BJ (cell line): ENCODE measurements around the gene SF3A1. TPM values are rescaled to one million over a fixed set of nuclear protein-coding genes. Genes with fewer than 3 reads are reported as not detected.

Experiments used
- CTCF ChIA-PET: fragments of 350-600 bp; formaldehyde crosslinking; extraction: SDS; loops from one replicate; lab custom pipeline; 2021; ENCODE audit warnings: antibody characterized with exemption, inconsistent platforms; lab: Yijun Ruan, JAX
- POLR2A ChIA-PET: fragments of 300-600 bp; sonication (Branson Sonifier 250); formaldehyde crosslinking; extraction: SDS; loops from one replicate; lab custom pipeline; 2021; ENCODE audit warnings: antibody characterized with exemption; lab: Charles Lee
- DNase-seq: peaks from one replicate; pipeline ENCODE4 v3.0.0-alpha.2; 2011; ENCODE audit warnings: low read depth
- H3K27me3 ChIP-seq: 2 replicates; pipeline ENCODE4 v1.6.0; 2011; ENCODE audit warnings: low read length; ENCODE audit not compliant: control insufficient read depth, insufficient read depth
- H3K36me3 ChIP-seq: 2 replicates; pipeline ENCODE4 v1.5.1; 2011; ENCODE audit warnings: low read length; ENCODE audit not compliant: control insufficient read depth, insufficient read depth
- H3K4me3 ChIP-seq: 2 replicates; pipeline ENCODE4 v1.5.1; 2011; ENCODE audit warnings: low read depth, mild to moderate bottlenecking, control low read depth, low read length
- CTCF ChIP-seq: IDR thresholded peaks from 2 replicates; pipeline ENCODE4 v1.5.1; 2011; ENCODE audit warnings: low read depth, mild to moderate bottlenecking, control low read depth, inconsistent platforms, low read length, moderate library complexity; ENCODE audit not compliant: insufficient read depth
- polyA plus RNA-seq: library from polyadenylated mRNA; depleted of rRNA; stranded (reverse); fragments of >200 nt; gene quantifications from 2 replicates; pipeline ENCODE4 v1.2.3, GENCODE V29; 2011

SF3A1 gene
- polyA plus RNA-seq, 1 experiment: 66.8 TPM

- H3K27me3 ChIP-seq: no peaks in the 10 kb centered on the region
- CTCF ChIA-PET: interaction anchor here (0.7 to 19.7 kb wide), 14 partner anchors 8 to 142 kb away, joined by 3 to 204 read pairs (median 5); partner anchors contain the start of genes CASTOR1 and RNF215
- DNase-seq: no peak
- POLR2A ChIA-PET: interaction anchor here (0.6 kb wide), 1 partner anchor 116 kb away, joined by 16 read pairs; no protein-coding TSS in a partner anchor
- peak overlapping the region; percentile 77 for H3K4me3 ChIP-seq
- no peak for TF ChIP-seq CTCF
- peaks cover 2% of the 10 kb centered on the region; the same call in 1 of the 2 replicates for H3K36me3 ChIP-seq
These were observed 41.3 kb upstream of the SF3A1 start for GRCh38 chr22:30397656-30398635.

GRCh38 chr22:30396871-30397655 is 40.4 kb upstream of the SF3A1 start, which contains the start of gene SEC14L2:
TSS of gene SEC14L2 (plus strand) at chr22:30397018. CDS start at chr22:30397117, 99 bp downstream.
- Histone ChIP-seq H3K27me3 (no peaks in the 10 kb centered on the region), H3K36me3 (peaks cover 2% of the 10 kb centered on the region; the same call in 1 of the 2 replicates), H3K4me3 (peak within 1 kb of the TSS; percentile 77)
- CTCF ChIA-PET: interaction anchor here (0.8 to 19.7 kb wide), 13 partner anchors 9 to 141 kb away, joined by 3 to 204 read pairs (median 6); partner anchors contain the start of genes CASTOR1 and RNF215
- no peak for DNase-seq
- TF ChIP-seq CTCF: no peak
- POLR2A ChIA-PET: interaction anchor here (0.6 to 0.7 kb wide), 2 partner anchors 12 to 117 kb away, joined by 11 to 16 read pairs; no protein-coding TSS in a partner anchor

GRCh38 chr22:30393885-30394284 is 37.2 kb upstream of the SF3A1 start:
- CTCF ChIA-PET: interaction anchor here (0.9 to 19.7 kb wide), 5 partner anchors 9 to 131 kb away, joined by 3 to 204 read pairs (median 5); partner anchors contain the start of genes CASTOR1 and MTFP1
- no peak for DNase-seq
- Histone ChIP-seq H3K4me3 (no peak overlapping the region), H3K36me3 (no peaks in the 10 kb centered on the region), H3K27me3 (no peaks in the 10 kb centered on the region)
- POLR2A ChIA-PET: no interaction called here
- no peak for TF ChIP-seq CTCF

GRCh38 chr22:30393322-30393680 is 36.6 kb upstream of the SF3A1 start:
- Histone ChIP-seq H3K4me3 (no peak overlapping the region), H3K36me3 (no peaks in the 10 kb centered on the region), H3K27me3 (no peaks in the 10 kb centered on the region)
- POLR2A ChIA-PET: no interaction called here
- no peak for DNase-seq
- CTCF ChIA-PET: interaction anchor here (0.9 to 19.7 kb wide), 5 partner anchors 9 to 130 kb away, joined by 3 to 204 read pairs (median 6); partner anchors contain the start of genes CASTOR1 and MTFP1
- TF ChIP-seq CTCF: no peak
